ENCODE data around the gene ZNG1C. TPM values are rescaled to one million over a fixed set of nuclear protein-coding genes. Genes with fewer than 3 reads are reported as not detected.
"Not testable (repeated sequence)": the region's sequence is repeated elsewhere in the genome, so short reads cannot be mapped to it uniquely, and the experiment has no call there.

ZNG1C gene
- total and polyA plus RNA-seq, 2 donors (not counting 3 experiments of a cell fraction or from before 2014, with no cell fraction given) = 31.5 to 32.3 TPM

GRCh38 chr9:68335935-68336334 lies 94.2 kb downstream of the ZNG1C start:
- H3K9ac ChIP-seq (replicated peaks; ENCODE audit: extremely low read depth, insufficient read depth, low read length); FAIRE-seq; H3K4me3 ChIP-seq (replicated peaks in 1 of 3; ENCODE audit: insufficient read depth in 1 of 3, low read depth in 1 of 3, low read length in 3 of 3); intact Hi-C loops (cut with micrococcal nuclease); H2AFZ ChIP-seq (ENCODE audit: low read depth, low read length); CTCF ChIA-PET; H3K4me2 ChIP-seq (ENCODE audit: insufficient read depth, low read length); H3K36me3 ChIP-seq (ENCODE audit: control insufficient read depth in 2 of 2, extremely low read depth in 1 of 2, insufficient read depth in 2 of 2, low read length in 2 of 2); H3K9me3 ChIP-seq (replicated peaks; ENCODE audit: control insufficient read depth, insufficient read depth, low read length); BruUV-seq (replicated peaks); H3K9me1 ChIP-seq (replicated peaks; ENCODE audit: control insufficient read depth, extremely low read depth, insufficient read depth, low read length); H3K4me1 ChIP-seq (ENCODE audit: control insufficient read depth, extremely low read depth, insufficient read depth, low read length); POLR2A ChIA-PET; DNase-seq (ENCODE audit: low read depth, low spot score); dilution Hi-C loops (cut with MboI; ENCODE audit: extremely low pct_ligation_motif_present, low sequenced_read_pairs); H3K27ac ChIP-seq (ENCODE audit: insufficient read depth, low read depth, low read length); H4K20me1 ChIP-seq (replicated peaks; ENCODE audit: control insufficient read depth, extremely low read depth, insufficient read depth, low read length); H3K27me3 ChIP-seq (ENCODE audit: control insufficient read depth in 2 of 2, insufficient read depth in 2 of 2, low read length in 2 of 2); H3K79me2 ChIP-seq (ENCODE audit: control insufficient read depth, insufficient read depth, low read length): not testable (repeated sequence)

- H3K9ac ChIP-seq (replicated peaks; ENCODE audit: extremely low read depth, insufficient read depth, low read length); H3K9me3 ChIP-seq (replicated peaks; ENCODE audit: control insufficient read depth, insufficient read depth, low read length); intact Hi-C loops (cut with micrococcal nuclease); H3K4me2 ChIP-seq (ENCODE audit: insufficient read depth, low read length); H3K79me2 ChIP-seq (ENCODE audit: control insufficient read depth, insufficient read depth, low read length); POLR2A ChIA-PET; H4K20me1 ChIP-seq (replicated peaks; ENCODE audit: control insufficient read depth, extremely low read depth, insufficient read depth, low read length); H3K4me1 ChIP-seq (ENCODE audit: control insufficient read depth, extremely low read depth, insufficient read depth, low read length); H3K4me3 ChIP-seq (replicated peaks in 1 of 3; ENCODE audit: insufficient read depth in 1 of 3, low read depth in 1 of 3, low read length in 3 of 3); H3K27me3 ChIP-seq (ENCODE audit: control insufficient read depth in 2 of 2, insufficient read depth in 2 of 2, low read length in 2 of 2); H3K36me3 ChIP-seq (ENCODE audit: control insufficient read depth in 2 of 2, extremely low read depth in 1 of 2, insufficient read depth in 2 of 2, low read length in 2 of 2); dilution Hi-C loops (cut with MboI; ENCODE audit: extremely low pct_ligation_motif_present, low sequenced_read_pairs); DNase-seq (ENCODE audit: low read depth, low spot score); H2AFZ ChIP-seq (ENCODE audit: low read depth, low read length); BruUV-seq (replicated peaks); CTCF ChIA-PET; FAIRE-seq; H3K9me1 ChIP-seq (replicated peaks; ENCODE audit: control insufficient read depth, extremely low read depth, insufficient read depth, low read length); H3K27ac ChIP-seq (ENCODE audit: insufficient read depth, low read depth, low read length): not testable (repeated sequence)
Observed at GRCh38 chr9:68336639-68337339, 95.0 kb downstream of the ZNG1C start.

- H3K9me1 ChIP-seq (replicated peaks; ENCODE audit: control insufficient read depth, extremely low read depth, insufficient read depth, low read length); H3K4me3 ChIP-seq (replicated peaks in 1 of 3; ENCODE audit: insufficient read depth in 1 of 3, low read depth in 1 of 3, low read length in 3 of 3); H3K4me2 ChIP-seq (ENCODE audit: insufficient read depth, low read length); H3K36me3 ChIP-seq (ENCODE audit: control insufficient read depth in 2 of 2, extremely low read depth in 1 of 2, insufficient read depth in 2 of 2, low read length in 2 of 2); CTCF ChIA-PET; H4K20me1 ChIP-seq (replicated peaks; ENCODE audit: control insufficient read depth, extremely low read depth, insufficient read depth, low read length); dilution Hi-C loops (cut with MboI; ENCODE audit: extremely low pct_ligation_motif_present, low sequenced_read_pairs); POLR2A ChIA-PET; H3K9ac ChIP-seq (replicated peaks; ENCODE audit: extremely low read depth, insufficient read depth, low read length); DNase-seq (ENCODE audit: low read depth, low spot score); intact Hi-C loops (cut with micrococcal nuclease); H3K27ac ChIP-seq (ENCODE audit: insufficient read depth, low read depth, low read length); BruUV-seq (replicated peaks); H3K79me2 ChIP-seq (ENCODE audit: control insufficient read depth, insufficient read depth, low read length); H3K9me3 ChIP-seq (replicated peaks; ENCODE audit: control insufficient read depth, insufficient read depth, low read length); H3K27me3 ChIP-seq (ENCODE audit: control insufficient read depth in 2 of 2, insufficient read depth in 2 of 2, low read length in 2 of 2); FAIRE-seq; H3K4me1 ChIP-seq (ENCODE audit: control insufficient read depth, extremely low read depth, insufficient read depth, low read length); H2AFZ ChIP-seq (ENCODE audit: low read depth, low read length): not testable (repeated sequence)
Observed at GRCh38 chr9:68338000-68338399, 96.2 kb downstream of the ZNG1C start.

- H3K27me3 ChIP-seq (ENCODE audit: control insufficient read depth in 2 of 2, insufficient read depth in 2 of 2, low read length in 2 of 2); H3K9ac ChIP-seq (replicated peaks; ENCODE audit: extremely low read depth, insufficient read depth, low read length); FAIRE-seq; POLR2A ChIA-PET; H3K4me3 ChIP-seq (replicated peaks in 1 of 3; ENCODE audit: insufficient read depth in 1 of 3, low read depth in 1 of 3, low read length in 3 of 3); H2AFZ ChIP-seq (ENCODE audit: low read depth, low read length); H3K27ac ChIP-seq (ENCODE audit: insufficient read depth, low read depth, low read length); H4K20me1 ChIP-seq (replicated peaks; ENCODE audit: control insufficient read depth, extremely low read depth, insufficient read depth, low read length); intact Hi-C loops (cut with micrococcal nuclease); DNase-seq (ENCODE audit: low read depth, low spot score); BruUV-seq (replicated peaks); H3K36me3 ChIP-seq (ENCODE audit: control insufficient read depth in 2 of 2, extremely low read depth in 1 of 2, insufficient read depth in 2 of 2, low read length in 2 of 2); H3K4me1 ChIP-seq (ENCODE audit: control insufficient read depth, extremely low read depth, insufficient read depth, low read length); H3K9me3 ChIP-seq (replicated peaks; ENCODE audit: control insufficient read depth, insufficient read depth, low read length); H3K79me2 ChIP-seq (ENCODE audit: control insufficient read depth, insufficient read depth, low read length); H3K9me1 ChIP-seq (replicated peaks; ENCODE audit: control insufficient read depth, extremely low read depth, insufficient read depth, low read length); H3K4me2 ChIP-seq (ENCODE audit: insufficient read depth, low read length); dilution Hi-C loops (cut with MboI; ENCODE audit: extremely low pct_ligation_motif_present, low sequenced_read_pairs): not testable (repeated sequence)
- CTCF ChIA-PET = interaction anchor here (1.2 to 1.5 kb wide), 3 partner anchors 164 to 225 kb away, joined by 4 to 8 read pairs (median 5); no protein-coding TSS in a partner anchor
Observed at GRCh38 chr9:68342265-68343025, 100.7 kb downstream of the ZNG1C start.

Data from endothelial cell of umbilical vein (primary cell).